ENCODE measurements around the gene GCAT.

Gene GCAT

DNA sequence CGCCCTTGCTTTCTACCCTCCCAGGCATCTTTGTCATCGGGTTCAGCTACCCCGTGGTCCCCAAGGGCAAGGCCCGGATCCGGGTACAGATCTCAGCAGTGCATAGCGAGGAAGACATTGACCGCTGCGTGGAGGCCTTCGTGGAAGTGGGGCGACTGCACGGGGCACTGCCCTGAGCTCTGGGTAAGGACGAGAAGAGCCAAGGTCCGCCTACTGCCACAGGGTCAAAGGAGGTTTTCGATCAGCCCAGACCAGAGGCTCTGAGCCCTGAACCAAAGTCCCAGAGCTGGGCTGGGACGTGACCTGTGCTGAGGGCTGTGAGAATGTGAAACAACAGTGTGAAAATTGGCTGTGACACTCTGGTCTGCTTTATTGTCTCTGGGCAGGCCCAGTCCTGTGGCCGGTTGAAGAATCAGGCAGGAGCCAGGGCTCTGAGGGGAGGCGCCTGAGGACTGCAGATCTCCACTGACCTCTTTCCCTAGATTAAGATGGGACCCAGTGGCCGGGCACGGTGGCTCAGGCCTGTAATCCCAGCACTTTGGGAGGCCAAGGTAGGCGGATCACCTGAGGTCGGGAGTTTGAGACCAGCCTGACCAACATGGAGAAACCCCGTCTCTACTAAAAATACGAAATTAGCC lies 8.9 kb downstream of the GCAT start:
- in situ Hi-C loops (cut with HindIII; ENCODE audit: low sequenced_read_pairs) = loop anchor here (5.0 kb wide), 1 partner anchor 46 kb away; no protein-coding TSS in a partner anchor
- no peak for DNase-seq (ENCODE audit: low read depth)
- TF ChIP-seq CTCF (IDR thresholded peaks at IDR 0.05; ENCODE audit: low read depth, low read length, missing control alignments) = no peak
- H3K4me3 ChIP-seq (ENCODE audit: low read depth, low read length) = no peak overlapping the region

DNA sequence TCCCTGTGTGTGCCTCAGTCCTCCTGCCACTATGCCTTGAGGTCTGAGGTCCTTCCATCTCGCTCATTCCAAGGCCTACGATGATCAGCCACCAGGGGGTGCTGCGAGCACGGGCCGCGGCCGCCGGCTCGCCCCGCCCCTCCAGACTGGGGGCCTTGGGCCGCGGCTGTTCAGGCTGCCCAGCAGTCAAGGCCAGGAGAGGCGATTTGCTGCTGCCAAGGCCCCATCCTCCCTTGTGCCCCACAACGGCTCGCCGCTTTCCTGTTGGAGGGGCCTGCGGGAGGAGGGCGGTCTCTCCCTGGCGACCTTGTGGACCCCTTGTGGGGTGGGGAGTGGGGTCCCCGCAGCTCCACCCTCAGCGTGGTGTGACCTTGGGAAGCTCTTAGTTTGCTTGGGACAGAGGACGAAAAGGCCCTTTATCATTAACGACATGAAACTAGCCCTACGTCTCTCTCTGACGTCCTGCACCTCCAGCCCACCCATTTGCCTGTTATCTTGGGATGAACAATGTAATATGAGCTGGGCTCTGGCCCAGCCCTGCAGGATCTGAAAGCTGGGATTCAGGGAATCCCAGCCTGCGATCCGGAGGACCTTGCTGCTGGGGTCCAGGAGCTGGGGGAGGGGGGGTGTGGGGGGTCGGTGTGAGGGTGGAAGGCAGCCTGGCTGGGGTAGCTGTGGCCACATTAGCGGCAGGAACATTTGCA lies 10.1 kb downstream of the GCAT start:
- peak overlapping the region; percentile 14 for H3K4me3 ChIP-seq (ENCODE audit: low read depth, low read length)
- peak; percentile 94 for TF ChIP-seq CTCF (IDR thresholded peaks at IDR 0.05; ENCODE audit: low read depth, low read length, missing control alignments)
- peak; percentile 36 for DNase-seq (ENCODE audit: low read depth)
- in situ Hi-C loops (cut with HindIII; ENCODE audit: low sequenced_read_pairs) = loop anchor here (5.0 kb wide), 1 partner anchor 44 kb away; no protein-coding TSS in a partner anchor

GRCh38 chr22:37818409-37819104 lies 10.8 kb downstream of the GCAT start:
- in situ Hi-C loops (cut with HindIII; ENCODE audit: low sequenced_read_pairs) = loop anchor here (5.0 kb wide), 1 partner anchor 44 kb away; no protein-coding TSS in a partner anchor
- TF ChIP-seq CTCF (IDR thresholded peaks at IDR 0.05; ENCODE audit: low read depth, low read length, missing control alignments) = no peak
- no peak for DNase-seq (ENCODE audit: low read depth)
- H3K4me3 ChIP-seq (ENCODE audit: low read depth, low read length) = peak overlapping the region; percentile 6

DNA sequence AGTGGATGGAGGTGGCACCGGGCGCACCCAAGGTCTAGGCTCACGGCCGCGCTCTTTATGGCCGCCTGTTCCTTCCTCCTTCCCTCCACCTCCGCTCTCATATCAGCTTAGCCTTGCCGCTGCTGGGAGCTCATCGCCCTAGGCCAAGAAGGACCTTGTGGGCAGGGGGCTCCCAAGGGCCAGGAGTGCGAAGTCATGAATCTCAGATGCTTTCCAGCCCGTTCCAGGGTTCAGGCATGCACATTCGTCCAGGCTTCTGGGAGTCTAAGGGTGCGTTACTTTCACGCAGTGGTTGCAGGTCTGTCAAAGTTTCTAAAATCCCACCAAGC lies 11.3 kb downstream of the GCAT start:
- H3K4me3 ChIP-seq (ENCODE audit: low read depth, low read length) = no peak overlapping the region
- no peak for TF ChIP-seq CTCF (IDR thresholded peaks at IDR 0.05; ENCODE audit: low read depth, low read length, missing control alignments)
- DNase-seq (ENCODE audit: low read depth) = no peak
- in situ Hi-C loops (cut with HindIII; ENCODE audit: low sequenced_read_pairs) = loop anchor here (5.0 kb wide), 1 partner anchor 43 kb away; no protein-coding TSS in a partner anchor

- in situ Hi-C loops (cut with HindIII; ENCODE audit: low sequenced_read_pairs) = no loop called here
- DNase-seq (ENCODE audit: low read depth) = no peak
- TF ChIP-seq CTCF (IDR thresholded peaks at IDR 0.05; ENCODE audit: low read depth, low read length, missing control alignments) = no peak
- H3K4me3 ChIP-seq (ENCODE audit: low read depth, low read length) = no peak overlapping the region
Observed at GRCh38 chr22:37820350-37820749, 12.6 kb downstream of the GCAT start.

- no peak for DNase-seq (ENCODE audit: low read depth)
- H3K4me3 ChIP-seq (ENCODE audit: low read depth, low read length) = no peak overlapping the region
- in situ Hi-C loops (cut with HindIII; ENCODE audit: low sequenced_read_pairs) = no loop called here
- TF ChIP-seq CTCF (IDR thresholded peaks at IDR 0.05; ENCODE audit: low read depth, low read length, missing control alignments) = no peak
Observed at GRCh38 chr22:37822079-37822833, 14.5 kb downstream of the GCAT start.
